Karpas-422 (cell line): ENCODE data around the gene SLC2A13. TPM values are rescaled to one million over a fixed set of nuclear protein-coding genes. Genes with fewer than 3 reads are reported as not detected.

ENCODE experiments used
- DNase-seq: peaks from one replicate; pipeline ENCODE4 v3.0.0-alpha.2; 2015
- H2AFZ ChIP-seq: fragments of 200-600 bp; sonication (generic); 2 replicates; pipeline ENCODE4 v1.6.1; 2014; ENCODE audit warnings: antibody characterized with exemption, low read length, mixed read lengths
- H3K27ac ChIP-seq: fragments of 200-600 bp; sonication (generic); 2 replicates; pipeline ENCODE4 v1.5.1; 2014; ENCODE audit warnings: mild to moderate bottlenecking, low read length, moderate library complexity
- H3K27me3 ChIP-seq: fragments of 200-600 bp; sonication (generic); 2 replicates; pipeline ENCODE4 v1.6.1; 2014; ENCODE audit warnings: low read length, mixed read lengths
- H3K36me3 ChIP-seq: fragments of 200-600 bp; sonication (generic); 2 replicates; pipeline ENCODE4 v1.6.1; 2014; ENCODE audit warnings: low read length, mixed read lengths; ENCODE audit not compliant: insufficient read depth
- H3K4me1 ChIP-seq: fragments of 200-600 bp; sonication (generic); 2 replicates; pipeline ENCODE4 v1.6.1; 2014; ENCODE audit warnings: mild to moderate bottlenecking, low read length, mixed read lengths
- H3K4me2 ChIP-seq: fragments of 200-600 bp; sonication (generic); 2 replicates; pipeline ENCODE4 v1.6.1; 2014; ENCODE audit warnings: low read length, low read depth, mild to moderate bottlenecking; ENCODE audit not compliant: poor library complexity, severe bottlenecking
- H3K4me3 ChIP-seq: fragments of 200-600 bp; sonication (generic); 2 replicates; pipeline ENCODE4 v1.5.1; 2014; ENCODE audit warnings: mild to moderate bottlenecking, antibody characterized with exemption, low read length, mixed read lengths
- H3K79me2 ChIP-seq: fragments of 200-600 bp; sonication (generic); 2 replicates; pipeline ENCODE4 v1.6.1; 2014; ENCODE audit warnings: mild to moderate bottlenecking, low read length, mixed read lengths
- H3K9ac ChIP-seq: fragments of 200-600 bp; sonication (generic); 2 replicates; pipeline ENCODE4 v1.6.0; 2014; ENCODE audit warnings: low read length
- H3K9me2 ChIP-seq: fragments of 200-600 bp; sonication (generic), shearing (Covaris generic); replicated peaks from 2 replicates; pipeline ENCODE4 v1.6.0; 2014; ENCODE audit warnings: mild to moderate bottlenecking, low read length, moderate library complexity; ENCODE audit not compliant: insufficient read depth
- H3K9me3 ChIP-seq: fragments of 300-700, 200-600 bp; sonication (generic); 2 replicates; pipeline ENCODE4 v1.6.1; 2014; ENCODE audit warnings: low read length, mixed read lengths
- H4K20me1 ChIP-seq: fragments of 200-600 bp; sonication (generic); 2 replicates; pipeline ENCODE4 v1.6.1; 2014; ENCODE audit warnings: mild to moderate bottlenecking, antibody characterized with exemption, low read length, low read depth; ENCODE audit not compliant: insufficient read depth
- total RNA-seq: library from RNA; depleted of rRNA; stranded (reverse); fragments of >200 nt; shearing (Covaris generic); gene quantifications from 2 replicates; pipeline ENCODE4 v1.2.3, GENCODE V29; 2014; ENCODE audit warnings: low replicate concordance

Gene SLC2A13
- total RNA-seq, 1 experiment from 2014 or later = 0.89 TPM

- no peaks in the 10 kb centered on the region for H3K27me3 ChIP-seq
- H4K20me1 ChIP-seq = no peaks in the 10 kb centered on the region
- no peak for DNase-seq
- no peaks in the 10 kb centered on the region for H3K9me2 ChIP-seq
- H2AFZ ChIP-seq = no peak overlapping the region
- H3K9ac ChIP-seq = no peak overlapping the region
- peaks cover 8% of the 10 kb centered on the region for H3K4me1 ChIP-seq
- no peak overlapping the region for H3K4me2 ChIP-seq
- H3K4me3 ChIP-seq = no peak overlapping the region
- no peaks in the 10 kb centered on the region for H3K36me3 ChIP-seq
- no peaks in the 10 kb centered on the region for H3K9me3 ChIP-seq
- no peak overlapping the region for H3K27ac ChIP-seq
- no peaks in the 10 kb centered on the region for H3K79me2 ChIP-seq
These were observed 4.1 kb downstream of the SLC2A13 start for GRCh38 chr12:40101747-40102146.

- no peak for DNase-seq
- Histone ChIP-seq H3K27ac (no peak overlapping the region), H3K4me2 (no peak overlapping the region), H3K4me3 (no peak overlapping the region), H3K4me1 (no peaks in the 10 kb centered on the region), H3K9me2 (no peaks in the 10 kb centered on the region), H3K9ac (no peak overlapping the region), H3K27me3 (no peaks in the 10 kb centered on the region), H3K9me3 (no peaks in the 10 kb centered on the region), H4K20me1 (no peaks in the 10 kb centered on the region), H3K36me3 (no peaks in the 10 kb centered on the region), H3K79me2 (no peaks in the 10 kb centered on the region), H2AFZ (no peak overlapping the region)
These were observed 6.4 kb downstream of the SLC2A13 start for GRCh38 chr12:40099423-40099853.

- Histone ChIP-seq H3K9ac (no peak overlapping the region), H3K36me3 (no peaks in the 10 kb centered on the region), H3K27ac (no peak overlapping the region), H3K9me2 (no peaks in the 10 kb centered on the region), H3K9me3 (no peaks in the 10 kb centered on the region), H3K4me3 (no peak overlapping the region), H4K20me1 (no peaks in the 10 kb centered on the region), H3K27me3 (no peaks in the 10 kb centered on the region), H2AFZ (no peak overlapping the region), H3K4me1 (no peaks in the 10 kb centered on the region), H3K4me2 (no peak overlapping the region), H3K79me2 (no peaks in the 10 kb centered on the region)
- DNase-seq = no peak
These were observed 7.3 kb downstream of the SLC2A13 start for GRCh38 chr12:40098406-40099145.

GRCh38 chr12:40093512-40093911 lies 12.4 kb downstream of the SLC2A13 start:
- no peak for DNase-seq
- Histone ChIP-seq H3K9ac (no peak overlapping the region), H3K27ac (no peak overlapping the region), H3K4me2 (no peak overlapping the region), H3K27me3 (no peaks in the 10 kb centered on the region), H3K9me3 (no peaks in the 10 kb centered on the region), H3K4me3 (no peak overlapping the region), H2AFZ (no peak overlapping the region), H3K36me3 (no peaks in the 10 kb centered on the region), H3K9me2 (no peaks in the 10 kb centered on the region), H3K79me2 (no peaks in the 10 kb centered on the region), H3K4me1 (no peaks in the 10 kb centered on the region), H4K20me1 (no peaks in the 10 kb centered on the region)

GRCh38 chr12:40086471-40086870 lies 19.4 kb downstream of the SLC2A13 start:
- no peak overlapping the region for H3K9ac ChIP-seq
- no peaks in the 10 kb centered on the region for H3K9me3 ChIP-seq

GRCh38 chr12:40078266-40078665 lies 27.6 kb downstream of the SLC2A13 start:
- no peaks in the 10 kb centered on the region for H4K20me1 ChIP-seq
- no peak for DNase-seq
- no peaks in the 10 kb centered on the region for H3K4me1 ChIP-seq
- H3K9ac ChIP-seq = no peak overlapping the region
- H3K27me3 ChIP-seq = no peaks in the 10 kb centered on the region
- no peaks in the 10 kb centered on the region for H3K9me2 ChIP-seq
- H3K4me3 ChIP-seq = no peak overlapping the region
- no peak overlapping the region for H3K27ac ChIP-seq
- H3K79me2 ChIP-seq = no peaks in the 10 kb centered on the region
- no peaks in the 10 kb centered on the region for H3K36me3 ChIP-seq
- no peak overlapping the region for H3K4me2 ChIP-seq
- no peaks in the 10 kb centered on the region for H3K9me3 ChIP-seq
- H2AFZ ChIP-seq = no peak overlapping the region

More at GRCh38 chr12:40086471-40086870, 19.4 kb downstream of the SLC2A13 start:
- Histone ChIP-seq H3K79me2 (no peaks in the 10 kb centered on the region), H2AFZ (no peak overlapping the region), H3K36me3 (no peaks in the 10 kb centered on the region), H3K9me2 (no peaks in the 10 kb centered on the region), H3K27ac (no peak overlapping the region), H4K20me1 (no peaks in the 10 kb centered on the region), H3K4me2 (no peak overlapping the region), H3K4me3 (no peak overlapping the region), H3K27me3 (no peaks in the 10 kb centered on the region), H3K4me1 (no peaks in the 10 kb centered on the region)
- DNase-seq = no peak

GRCh38 chr12:40075458-40075857 lies 30.4 kb downstream of the SLC2A13 start:
- Histone ChIP-seq H3K27me3 (no peaks in the 10 kb centered on the region), H3K9me2 (no peaks in the 10 kb centered on the region), H3K9ac (no peak overlapping the region), H3K36me3 (no peaks in the 10 kb centered on the region), H3K4me3 (no peak overlapping the region), H3K4me2 (no peak overlapping the region), H3K27ac (no peak overlapping the region), H3K4me1 (no peaks in the 10 kb centered on the region), H3K79me2 (no peaks in the 10 kb centered on the region), H3K9me3 (no peaks in the 10 kb centered on the region), H4K20me1 (no peaks in the 10 kb centered on the region), H2AFZ (no peak overlapping the region)
- no peak for DNase-seq

GRCh38 chr12:40068416-40068815 lies 37.5 kb downstream of the SLC2A13 start:
- DNase-seq = no peak
- H3K9me2 ChIP-seq = no peaks in the 10 kb centered on the region
- H3K4me1 ChIP-seq = no peaks in the 10 kb centered on the region
- no peak overlapping the region for H3K4me2 ChIP-seq
- no peaks in the 10 kb centered on the region for H3K27me3 ChIP-seq
- H4K20me1 ChIP-seq = no peaks in the 10 kb centered on the region
- no peaks in the 10 kb centered on the region for H3K9me3 ChIP-seq
- no peaks in the 10 kb centered on the region for H3K79me2 ChIP-seq
- no peak overlapping the region for H3K9ac ChIP-seq
- no peak overlapping the region for H2AFZ ChIP-seq
- H3K36me3 ChIP-seq = no peaks in the 10 kb centered on the region
- no peak overlapping the region for H3K4me3 ChIP-seq
- no peak overlapping the region for H3K27ac ChIP-seq
